Naive thymus-derived CD4-positive, alpha-beta T cell (primary cell): ENCODE measurements around the gene TSPYL4. TPM values are rescaled to one million over a fixed set of nuclear protein-coding genes. Genes with fewer than 3 reads are reported as not detected.
A peak's percentile ranks its signal among the peaks of the same experiment; 100 is the strongest.

ENCODE experiments used
- ATAC-seq: fragments of 150-1000 bp; cut with Tn5 transposase; 2 replicates; pipeline ENCODE4 v1.10.0; 2021; ENCODE audit warnings: mild to moderate bottlenecking, moderate library complexity
- CTCF ChIA-PET: fragments of 350-600 bp; sonication (Branson Sonifier 250); formaldehyde crosslinking; loops from one replicate; lab custom pipeline; 2021; ENCODE audit warnings: antibody characterized with exemption; lab: Charles Lee
- POLR2A ChIA-PET: fragments of 350-600 bp; sonication (Branson Sonifier 250); formaldehyde crosslinking; loops from one replicate; lab custom pipeline; 2021; ENCODE audit warnings: antibody characterized with exemption, inconsistent platforms; lab: Charles Lee
- DNase-seq, 9 donors: peaks; one replicate each; pipeline versions ENCODE4 v3.0.0 to v3.0.0-alpha.2; 2020 to 2022; ENCODE audit warnings: mixed read lengths in 1 of 9
- H3K27ac ChIP-seq: one replicate; pipeline ENCODE4 v1.7.0; 2013; ENCODE audit warnings: mild to moderate bottlenecking, low read depth, low read length, moderate library complexity
- H3K27me3 ChIP-seq, 2 donors: one replicate each; pipeline ENCODE4 v1.7.0; 2013; ENCODE audit warnings: low read length in 2 of 2, mild to moderate bottlenecking in 2 of 2, moderate library complexity in 2 of 2; ENCODE audit not compliant: control insufficient read depth in 2 of 2, insufficient read depth in 2 of 2
- H3K36me3 ChIP-seq, 3 experiments: 1 replicate in 2 of 3; 2 replicates in 1 of 3; pipeline ENCODE4 v1.7.0; 2013; ENCODE audit warnings: low read length in 3 of 3, mild to moderate bottlenecking in 3 of 3, moderate library complexity in 1 of 3; ENCODE audit not compliant: insufficient read depth in 3 of 3, control insufficient read depth in 2 of 3
- H3K4me1 ChIP-seq, 2 donors: one replicate each; pipeline ENCODE4 v1.7.0; 2013; ENCODE audit warnings: low read length in 2 of 2, mild to moderate bottlenecking in 2 of 2, moderate library complexity in 1 of 2; ENCODE audit not compliant: control insufficient read depth in 2 of 2, insufficient read depth in 2 of 2
- H3K4me3 ChIP-seq: 2 replicates; pipeline ENCODE4 v1.7.0; 2013; ENCODE audit warnings: mild to moderate bottlenecking, low read length
- H3K9me3 ChIP-seq, 3 experiments: 1 replicate in 2 of 3; 2 replicates in 1 of 3; pipeline ENCODE4 v1.7.0; 2013; ENCODE audit warnings: low read length in 3 of 3; ENCODE audit not compliant: control insufficient read depth in 2 of 3
- H3K27ac Mint-ChIP-seq, 9 donors: one replicate each; pipeline ENCODE4 v1.8.0; 2020 to 2022; ENCODE audit warnings: mixed read lengths in 9 of 9, mild to moderate bottlenecking in 8 of 9, moderate library complexity in 5 of 9, inconsistent platforms in 2 of 9
- H3K27me3 Mint-ChIP-seq, 5 donors: one replicate each; pipeline ENCODE4 v1.8.0; 2021 to 2022; ENCODE audit warnings: mixed read lengths in 5 of 5, mild to moderate bottlenecking in 1 of 5
- H3K36me3 Mint-ChIP-seq, 5 donors: one replicate each; pipeline ENCODE4 v1.8.0; 2020 to 2022; ENCODE audit warnings: mixed read lengths in 5 of 5, mild to moderate bottlenecking in 3 of 5, inconsistent platforms in 1 of 5
- H3K4me1 Mint-ChIP-seq, 7 donors: one replicate each; pipeline ENCODE4 v1.8.0; 2020 to 2022; ENCODE audit warnings: mixed read lengths in 7 of 7, mild to moderate bottlenecking in 3 of 7, inconsistent platforms in 1 of 7
- H3K4me3 Mint-ChIP-seq, 10 donors: one replicate each; pipeline ENCODE4 v1.8.0; 2020 to 2022; ENCODE audit warnings: mild to moderate bottlenecking in 10 of 10, mixed read lengths in 10 of 10, moderate library complexity in 6 of 10, inconsistent platforms in 2 of 10
- H3K9me3 Mint-ChIP-seq, 11 donors: one replicate each; pipeline ENCODE4 v1.8.0; 2020 to 2022; ENCODE audit warnings: mixed read lengths in 11 of 11, mild to moderate bottlenecking in 4 of 11, inconsistent platforms in 1 of 11, moderate library complexity in 1 of 11
- intact Hi-C, 2 donors: fragments of 100-400 bp; cut with micrococcal nuclease; formaldehyde crosslinking; loops; one replicate each; pipeline ENCODE4 v1.15.1; 2023
- polyA plus RNA-seq, 2 donors: library from polyadenylated mRNA; unstranded; fragments of 300-500 nt; fragmentation: Illumina TruSeq; gene quantifications; one replicate each; pipeline ENCODE4 v1.2.3, GENCODE V29; 2021
- total RNA-seq, 6 experiments: library from RNA in 5 of 6; stranded (reverse) in 5 of 6; gene quantifications; 1 replicate in 5 of 6; 2 replicates in 1 of 6; pipeline ENCODE4 v1.2.3 and lab custom pipeline; 2021 to 2026

The TSPYL4 gene
- total and polyA plus RNA-seq, 7 experiments from 2014 or later: 9.7 to 58.2 (median 21.5) TPM

DNA sequence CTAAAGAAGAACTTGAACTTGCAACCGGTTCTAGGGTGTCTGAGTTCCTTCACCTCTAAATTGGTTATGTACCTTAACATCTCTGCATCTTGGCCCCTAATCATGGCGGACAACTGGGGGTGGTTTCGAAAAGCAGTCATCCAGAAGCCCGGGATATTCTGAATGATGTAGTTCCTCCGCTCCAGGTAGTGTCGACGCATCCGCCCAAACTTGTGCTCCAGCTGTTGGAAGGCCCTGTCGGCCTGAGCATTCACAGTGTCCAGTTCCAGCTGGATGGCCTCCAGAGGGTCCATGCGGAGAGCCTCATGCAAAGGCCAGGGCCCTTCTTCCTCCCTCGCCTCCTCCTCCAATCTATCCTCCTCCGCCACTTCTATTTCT is 25.0 kb upstream of the TSPYL4 start:
- POLR2A ChIA-PET: interaction anchor here (0.7 to 5.4 kb wide), 14 partner anchors 9 to 1233 kb away, joined by 3 to 70 read pairs (median 7); partner anchors contain the start of genes KPNA5, NT5DC1, RWDD1 and TSPYL4
- Mint-ChIP-seq H3K4me1 (peaks cover 37 to 78% (median 55%) of the 10 kb centered on the region in 7 donors), H3K9me3 (peaks cover 0 to 3% (median 0%) of the 10 kb centered on the region in 11 donors), H3K36me3 (peaks cover 3 to 36% (median 27%) of the 10 kb centered on the region in 5 donors), H3K27me3 (peaks cover 0 to 6% (median 0%) of the 10 kb centered on the region in 5 donors), H3K4me3 (peak overlapping the region; percentile 96 to 100 (median 98)), H3K27ac (peak overlapping the region; percentile 98 to 100 (median 100))
- H3K9me3 ChIP-seq: no peaks in the 10 kb centered on the region
- H3K4me3 ChIP-seq: peak overlapping the region; percentile 86
- ATAC-seq (no peak), DNase-seq (peak in 1 of 9 donors; percentile 29)
- H3K27me3 ChIP-seq: no peaks in the 10 kb centered on the region
- H3K4me1 ChIP-seq: peaks cover 39 to 43% of the 10 kb centered on the region in 2 donors
- CTCF ChIA-PET: interaction anchor here (0.8 to 2.3 kb wide), 3 partner anchors 9 to 391 kb away, joined by 3 to 10 read pairs (median 3); no protein-coding TSS in a partner anchor
- intact Hi-C loops: loop anchor here (1.0 to 10.0 kb wide), 14 partner anchors 11 to 1396 kb away; partner anchors contain the start of genes KPNA5 (in 2 of the 2), NT5DC1 (in 2 of the 2), RWDD1 (in 2 of the 2) and TSPYL4 (in 2 of the 2)
- peak overlapping the region; percentile 99 for H3K27ac ChIP-seq
- H3K36me3 ChIP-seq: peaks cover 4 to 13% (median 9%) of the 10 kb centered on the region in 3 experiments

DNA sequence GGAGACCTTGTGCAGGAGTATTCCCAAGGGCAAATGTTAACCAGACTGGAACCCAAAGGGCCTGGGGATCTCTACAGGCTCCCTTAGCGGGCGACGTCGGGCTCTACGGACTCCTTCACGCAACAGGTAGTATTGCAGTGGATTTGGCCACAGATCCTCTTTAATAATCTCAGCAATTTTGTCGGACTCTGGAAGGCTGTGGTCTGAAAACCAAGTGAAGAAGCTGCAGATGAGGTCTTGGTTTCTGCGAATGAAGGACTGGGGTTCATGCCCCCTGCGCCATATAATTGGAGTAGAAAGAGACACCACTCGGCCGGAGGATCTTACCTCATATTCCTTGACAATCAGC is 24.6 kb upstream of the TSPYL4 start:
- POLR2A ChIA-PET: interaction anchor here (0.7 to 5.4 kb wide), 11 partner anchors 9 to 1233 kb away, joined by 3 to 70 read pairs (median 12); partner anchors contain the start of genes KPNA5, NT5DC1, RWDD1 and TSPYL4
- ATAC-seq (no peak), DNase-seq (no peak)

DNA sequence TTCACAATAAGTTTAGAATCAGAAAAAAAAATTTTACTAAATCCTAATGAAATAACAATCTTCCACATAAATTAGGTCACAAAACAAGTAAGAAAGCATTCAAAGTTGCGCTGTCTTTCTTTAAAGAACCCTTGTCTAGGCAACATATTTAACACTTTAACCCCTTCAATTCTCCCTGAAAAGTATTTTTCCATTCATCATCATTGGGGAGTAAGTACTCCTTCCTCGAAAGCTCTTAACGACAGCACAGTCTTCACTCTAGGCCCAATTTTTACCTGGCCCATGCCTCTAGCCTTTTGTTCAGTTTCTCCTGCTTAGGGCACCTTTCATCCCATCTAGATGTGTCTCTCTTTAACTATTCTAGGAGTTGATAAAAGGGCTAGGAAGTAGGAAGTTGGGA is 23.2 kb upstream of the TSPYL4 start:
- H3K4me3 ChIP-seq: peak overlapping the region; percentile 86
- H3K27me3 ChIP-seq: no peaks in the 10 kb centered on the region
- no peaks in the 10 kb centered on the region for H3K9me3 ChIP-seq
- intact Hi-C loops: loop anchor here in 1 of 2 donors (5.0 to 10.0 kb wide), 3 partner anchors 60 to 1398 kb away; partner anchors contain the start of genes NUS1 and ZUP1
- ATAC-seq: no peak
- H3K27me3 Mint-ChIP-seq: peaks cover 0 to 3% (median 0%) of the 10 kb centered on the region in 5 donors
- H3K4me1 Mint-ChIP-seq: peaks cover 40 to 90% (median 71%) of the 10 kb centered on the region in 7 donors
- H3K36me3 ChIP-seq: peaks cover 9 to 22% (median 9%) of the 10 kb centered on the region in 3 experiments
- DNase-seq: no peak
- peak overlapping the region; percentile 96 to 100 (median 98) for H3K4me3 Mint-ChIP-seq
- peaks cover 3 to 44% (median 27%) of the 10 kb centered on the region in 5 donors for H3K36me3 Mint-ChIP-seq
- H3K27ac ChIP-seq: peak overlapping the region; percentile 99
- H3K27ac Mint-ChIP-seq: peak overlapping the region; percentile 64 to 100 (median 99)
- H3K9me3 Mint-ChIP-seq: peaks cover 0 to 3% (median 0%) of the 10 kb centered on the region in 11 donors
- CTCF ChIA-PET: interaction anchor here (1.6 kb wide), 1 partner anchor 8 kb away, joined by 6 read pairs; no protein-coding TSS in a partner anchor
- H3K4me1 ChIP-seq: peaks cover 39 to 43% of the 10 kb centered on the region in 2 donors
- POLR2A ChIA-PET: interaction anchor here (0.7 to 5.4 kb wide), 6 partner anchors 7 to 294 kb away, joined by 3 to 70 read pairs (median 22); partner anchors contain the start of genes RWDD1 and TSPYL4

More for the DNA sequence above, 24.6 kb upstream of the TSPYL4 start:
- Histone ChIP-seq H3K27me3 (no peaks in the 10 kb centered on the region), H3K9me3 (no peaks in the 10 kb centered on the region), H3K4me1 (peaks cover 39 to 43% of the 10 kb centered on the region in 2 donors), H3K27ac (peak overlapping the region; percentile 99), H3K36me3 (peaks cover 5 to 15% (median 9%) of the 10 kb centered on the region in 3 experiments), H3K4me3 (peak overlapping the region; percentile 86)
- Mint-ChIP-seq H3K4me1 (peaks cover 37 to 80% (median 58%) of the 10 kb centered on the region in 7 donors), H3K27me3 (peaks cover 0 to 6% (median 0%) of the 10 kb centered on the region in 5 donors), H3K4me3 (peak overlapping the region; percentile 96 to 100 (median 98)), H3K9me3 (peaks cover 0 to 3% (median 0%) of the 10 kb centered on the region in 11 donors), H3K27ac (peak overlapping the region; percentile 98 to 100 (median 100)), H3K36me3 (peaks cover 3 to 36% (median 27%) of the 10 kb centered on the region in 5 donors)
- CTCF ChIA-PET: interaction anchor here (0.8 to 2.3 kb wide), 3 partner anchors 9 to 391 kb away, joined by 3 to 10 read pairs (median 3); no protein-coding TSS in a partner anchor
- intact Hi-C loops: loop anchor here (2.0 to 10.0 kb wide), 7 partner anchors 61 to 1396 kb away; partner anchors contain the start of genes CALHM6 (in 1 of the 2), DSE (in 1 of the 2), NT5DC1 (in 1 of the 2) and NUS1 (in 1 of the 2)

DNA sequence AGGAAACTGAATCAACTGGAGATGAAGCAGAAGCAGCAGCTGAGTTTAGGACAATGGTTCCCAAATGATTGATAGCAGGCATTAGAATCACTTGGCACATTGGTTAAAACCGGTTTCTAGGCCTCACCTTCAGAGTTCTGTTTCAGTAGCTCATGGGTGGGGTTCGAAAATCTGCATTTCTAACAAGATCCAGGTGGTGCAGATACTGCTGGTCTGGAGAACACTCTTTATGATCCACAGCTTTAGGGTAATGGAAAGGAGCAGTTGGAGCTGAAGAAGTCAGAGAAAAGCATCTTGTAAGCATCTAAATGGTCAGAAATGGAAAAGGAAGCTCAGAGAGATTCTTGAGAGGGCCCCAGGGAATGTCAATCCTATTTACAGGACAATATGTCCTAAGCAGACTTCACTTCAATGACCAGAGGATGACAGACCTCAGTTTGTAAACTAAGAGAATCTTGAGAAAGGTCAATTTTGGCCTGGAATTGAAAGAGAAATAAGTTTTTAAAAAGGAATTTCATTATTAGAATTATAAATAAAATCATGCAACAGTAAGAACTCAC is 17.4 kb upstream of the TSPYL4 start:
- H3K27me3 ChIP-seq: no peaks in the 10 kb centered on the region
- no peaks in the 10 kb centered on the region for H3K9me3 Mint-ChIP-seq
- intact Hi-C loops: loop anchor here in 1 of 2 donors (10.0 kb wide), 1 partner anchor 1404 kb away; the partner anchor contains the start of gene NUS1
- DNase-seq: no peak
- H3K27me3 Mint-ChIP-seq: no peaks in the 10 kb centered on the region
- peak overlapping the region in 5 of 9 donors; percentile 4 to 63 (median 60) for H3K27ac Mint-ChIP-seq
- H3K4me3 Mint-ChIP-seq: no peak overlapping the region
- ChIA-PET CTCF (interaction anchor here (0.9 kb wide), 1 partner anchor 264 kb away, joined by 3 read pairs; no protein-coding TSS in a partner anchor), POLR2A (interaction anchor here (1.6 to 3.9 kb wide), 2 partner anchors 8 to 17 kb away, joined by 7 to 41 read pairs; partner anchors contain the start of genes TSPYL1 and TSPYL4)
- H3K4me1 ChIP-seq: peaks cover 11 to 13% of the 10 kb centered on the region in 2 donors
- ATAC-seq: no peak
- H3K4me3 ChIP-seq: no peak overlapping the region
- H3K4me1 Mint-ChIP-seq: peaks cover 15 to 68% (median 59%) of the 10 kb centered on the region in 7 donors
- H3K27ac ChIP-seq: peak overlapping the region; percentile 31
- H3K36me3 ChIP-seq: peaks cover 0 to 12% (median 5%) of the 10 kb centered on the region in 3 experiments
- peaks cover 0 to 29% (median 10%) of the 10 kb centered on the region in 5 donors for H3K36me3 Mint-ChIP-seq
- no peaks in the 10 kb centered on the region for H3K9me3 ChIP-seq

DNA sequence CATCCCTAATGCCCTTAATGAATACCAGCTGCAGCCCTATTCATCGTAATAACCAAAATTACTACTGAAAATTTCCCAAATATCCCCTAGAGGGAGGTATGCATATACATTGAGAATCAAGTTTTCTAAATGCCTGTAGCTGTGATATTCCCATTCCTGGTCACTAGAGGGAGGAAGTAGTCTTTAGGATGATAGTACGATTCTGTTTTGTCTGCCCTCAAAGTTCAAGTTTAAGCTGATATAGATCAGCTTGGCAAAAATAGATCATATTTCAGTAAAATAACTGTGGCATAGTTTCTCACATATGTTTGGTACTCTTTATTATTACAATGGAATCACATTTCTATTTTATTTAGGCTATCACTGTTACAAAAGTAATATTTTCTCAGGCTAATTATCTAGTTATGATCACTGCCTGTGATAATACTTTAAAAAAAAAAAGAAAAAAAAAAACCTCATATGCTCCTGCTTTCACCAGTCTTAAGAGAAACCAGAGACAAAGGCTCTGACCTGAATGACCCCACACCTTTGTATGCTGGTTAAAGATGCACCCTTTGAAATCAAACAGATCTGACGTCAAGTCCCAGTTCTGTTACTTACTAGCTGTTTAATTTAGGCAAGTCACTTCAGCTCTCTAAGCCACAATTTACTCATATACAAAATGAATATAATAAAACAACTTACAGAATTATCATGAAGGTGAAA is 14.9 kb upstream of the TSPYL4 start:
- ChIA-PET POLR2A (interaction anchor here (0.6 to 3.9 kb wide), 2 partner anchors 11 to 36 kb away, joined by 8 to 41 read pairs; partner anchors contain the start of gene TSPYL1), CTCF (interaction anchor here (0.6 to 4.0 kb wide), 18 partner anchors 8 to 1317 kb away, joined by 3 to 35 read pairs (median 4); partner anchors contain the start of genes TSPYL1 and TSPYL4)
- Histone ChIP-seq H3K4me3 (no peak overlapping the region), H3K27ac (peak overlapping the region; percentile 6), H3K9me3 (no peaks in the 10 kb centered on the region), H3K4me1 (no peaks in the 10 kb centered on the region), H3K36me3 (peaks cover 0 to 22% (median 5%) of the 10 kb centered on the region in 3 experiments), H3K27me3 (no peaks in the 10 kb centered on the region)
- peak overlapping the region in 7 of 9 donors; percentile 1 to 60 (median 23) for H3K27ac Mint-ChIP-seq
- peaks cover 8 to 56% (median 49%) of the 10 kb centered on the region in 7 donors for H3K4me1 Mint-ChIP-seq
- intact Hi-C loops: loop anchor here (1.0 to 5.0 kb wide), 8 partner anchors 11 to 379 kb away; partner anchors contain the start of genes TSPYL1 (in 2 of the 2) and TSPYL4 (in 2 of the 2)
- H3K27me3 Mint-ChIP-seq: no peaks in the 10 kb centered on the region
- peaks cover 5 to 37% (median 8%) of the 10 kb centered on the region in 5 donors for H3K36me3 Mint-ChIP-seq
- peak; percentile 93 for ATAC-seq
- H3K4me3 Mint-ChIP-seq: no peak overlapping the region
- peak in 7 of 9 donors; percentile 21 to 54 (median 49) for DNase-seq
- H3K9me3 Mint-ChIP-seq: peaks cover 0 to 12% (median 5%) of the 10 kb centered on the region in 11 donors
